IPS-18c (cell line): ENCODE results near the gene NRBP1.

Source experiments
- H3K4me3 ChIP-seq: 2 replicates; pipeline ENCODE4 v1.7.0; 2013; ENCODE audit warnings: low read depth, mild to moderate bottlenecking, low read length, moderate library complexity; ENCODE audit not compliant: insufficient read depth
- H3K9me3 ChIP-seq: one replicate; pipeline ENCODE4 v1.6.1; 2013; ENCODE audit warnings: mild to moderate bottlenecking, low read length, moderate library complexity; ENCODE audit not compliant: control insufficient read depth, insufficient read depth

The NRBP1 gene

GRCh38 chr2:27428213-27428977, at the start of gene NRBP1:
Gene NRBP1, plus strand, starts transcription at chr2:27428631. Its CDS starts 4,643 bp downstream, at chr2:27433274.
- Histone ChIP-seq H3K9me3 (no peaks in the 10 kb centered on the region), H3K4me3 (peak within 1 kb of the TSS; percentile 98)

GRCh38 chr2:27378809-27379290, 49.6 kb upstream of the NRBP1 start:
- no peaks in the 10 kb centered on the region for H3K9me3 ChIP-seq
- H3K4me3 ChIP-seq, result 0 out of 2 replicates have a peak overlapping the region, but pooled peaks have one; percentile 60

- no peaks in the 10 kb centered on the region for H3K9me3 ChIP-seq
- H3K4me3 ChIP-seq, result peak overlapping the region; percentile 60
These were observed 49.0 kb upstream of the NRBP1 start for GRCh38 chr2:27379383-27379835.

GRCh38 chr2:27379836-27380625, 48.4 kb upstream of the NRBP1 start:
- no peaks in the 10 kb centered on the region for H3K9me3 ChIP-seq
- peak overlapping the region; percentile 60 for H3K4me3 ChIP-seq

- Histone ChIP-seq H3K4me3 (peak within 1 kb of the TSS; percentile 60), H3K9me3 (no peaks in the 10 kb centered on the region)
These were observed 47.5 kb upstream of the NRBP1 start, which contains the start of gene ZNF513 for GRCh38 chr2:27380626-27381545. Gene ZNF513, minus strand, starts transcription at chr2:27380734. Its CDS starts 208 bp downstream, at chr2:27380526.

GRCh38 chr2:27381577-27382181, 46.8 kb upstream of the NRBP1 start:
- H3K9me3 ChIP-seq, result no peaks in the 10 kb centered on the region
- peak overlapping the region; percentile 60 for H3K4me3 ChIP-seq

- Histone ChIP-seq H3K4me3 (no peak overlapping the region), H3K9me3 (no peaks in the 10 kb centered on the region)
These were observed 37.4 kb upstream of the NRBP1 start for GRCh38 chr2:27390822-27391679.

- Histone ChIP-seq H3K9me3 (no peaks in the 10 kb centered on the region), H3K4me3 (no peak overlapping the region)
These were observed 35.2 kb upstream of the NRBP1 start for GRCh38 chr2:27393225-27393624.

- no peak overlapping the region for H3K4me3 ChIP-seq
- no peaks in the 10 kb centered on the region for H3K9me3 ChIP-seq
These were observed 29.5 kb upstream of the NRBP1 start for GRCh38 chr2:27398962-27399361.

GRCh38 chr2:27400348-27401135, 27.9 kb upstream of the NRBP1 start:
- H3K4me3 ChIP-seq, result no peak overlapping the region

GRCh38 chr2:27407798-27408491, 20.5 kb upstream of the NRBP1 start:
- H3K4me3 ChIP-seq, result peak overlapping the region; percentile 93
- peaks cover 2% of the 10 kb centered on the region for H3K9me3 ChIP-seq

More at GRCh38 chr2:27400348-27401135, 27.9 kb upstream of the NRBP1 start:
- no peaks in the 10 kb centered on the region for H3K9me3 ChIP-seq

- peaks cover 2% of the 10 kb centered on the region for H3K9me3 ChIP-seq
- peak overlapping the region; percentile 93 for H3K4me3 ChIP-seq
These were observed 19.7 kb upstream of the NRBP1 start for GRCh38 chr2:27408601-27409320.

- Histone ChIP-seq H3K9me3 (peaks cover 2% of the 10 kb centered on the region), H3K4me3 (peak within 1 kb of the TSS; percentile 93)
These were observed 18.9 kb upstream of the NRBP1 start, which contains the start of gene PPM1G for GRCh38 chr2:27409321-27410073. Gene PPM1G, minus strand, starts transcription at chr2:27409591. Its CDS starts 169 bp downstream, at chr2:27409422.
